DOHH2 (cell line): ENCODE results near the gene PPFIA4.

Source experiments
- CTCF ChIP-seq: fragments of 200-600 bp; sonication (generic); IDR thresholded peaks from one replicate; pipeline ENCODE4 v1.5.1; 2014; ENCODE audit warnings: antibody characterized with exemption, mild to moderate bottlenecking, low read depth, low read length; ENCODE audit not compliant: poor library complexity, severe bottlenecking
- EZH2phosphoT487 ChIP-seq: fragments of 200-600 bp; sonication (generic); IDR thresholded peaks from 2 replicates; pipeline ENCODE4 v1.6.1; 2017; ENCODE audit warnings: borderline replicate concordance, mild to moderate bottlenecking, antibody characterized with exemption, low read length, moderate library complexity, mixed read lengths

- no peak for TF ChIP-seq CTCF
- TF ChIP-seq EZH2phosphoT487, result no peak
Observed at GRCh38 chr1:203074610-203075009, 48.3 kb downstream of the PPFIA4 start.
